SK-N-MC (cell line): Measurements from ENCODE around the gene AFF1.

Source experiments
- EZH2 ChIP-seq: fragments of 200-600 bp; sonication (generic); IDR thresholded peaks from one replicate; pipeline ENCODE4 v1.6.1; 2017; ENCODE audit warnings: antibody characterized with exemption
- POLR2AphosphoS5 ChIP-seq: IDR thresholded peaks from 2 replicates; pipeline ENCODE4 v1.6.1; 2012; ENCODE audit warnings: mild to moderate bottlenecking, low read depth, low read length, borderline replicate concordance

DNA sequence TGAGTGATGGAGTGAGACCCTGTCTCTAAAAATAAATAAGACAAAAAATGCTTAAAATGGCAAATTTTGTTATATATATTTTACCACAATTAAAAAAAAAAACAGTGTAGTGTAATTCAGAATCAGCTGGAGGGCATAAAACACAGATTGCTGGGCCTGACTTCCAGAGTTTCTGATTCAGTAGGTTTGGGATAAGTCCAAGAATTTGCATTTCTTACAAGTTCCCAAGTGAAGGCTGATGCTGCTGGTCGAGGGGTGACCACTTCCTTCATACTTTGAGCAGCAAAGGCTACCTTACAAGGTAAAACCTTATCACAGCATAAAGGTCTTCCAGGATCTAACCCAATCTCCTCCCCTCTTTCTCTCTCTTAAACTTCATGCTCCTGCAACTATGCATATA, 244.9 kb downstream of the AFF1 start:
- no peak for TF ChIP-seq EZH2
- no peak for TF ChIP-seq POLR2AphosphoS5
